SU-DHL-6 (cell line): ENCODE measurements around the gene STK35.

Experiments
- CTCF ChIP-seq: fragments of 200-600 bp; sonication (generic); IDR thresholded peaks from one replicate; pipeline ENCODE4 v1.5.1; 2017; ENCODE audit warnings: antibody characterized with exemption, mild to moderate bottlenecking, low read length, moderate library complexity; ENCODE audit not compliant: insufficient read depth, poor library complexity, severe bottlenecking
- EZH2phosphoT487 ChIP-seq: fragments of 200-600 bp; sonication (generic), shearing (Covaris generic); conservative IDR thresholded peaks from 2 replicates; pipeline ENCODE4 v1.6.1; 2018; ENCODE audit warnings: mild to moderate bottlenecking, antibody characterized with exemption, low read length, moderate library complexity, mixed read lengths

GRCh38 chr20:2179233-2179580, 77.6 kb downstream of the STK35 start:
- TF ChIP-seq CTCF: no peak
- no peak for TF ChIP-seq EZH2phosphoT487
